HG02885 (cell line): Measurements from ENCODE around the gene ZG16B.
A peak's percentile ranks its signal among the peaks of the same experiment; 100 is the strongest.

Source experiments
- ATAC-seq: cut with Tn5 transposase; IDR thresholded peaks from one replicate; pipeline ENCODE4 v1.9.1; 2021; ENCODE audit warnings: mild to moderate bottlenecking; ENCODE audit not compliant: unreplicated experiment, poor library complexity

ZG16B gene

GRCh38 chr16:2859686-2860265, 29.7 kb downstream of the ZG16B start:
- no peak for ATAC-seq

- ATAC-seq, result no peak
These were observed 30.9 kb downstream of the ZG16B start for GRCh38 chr16:2860826-2861567.

GRCh38 chr16:2865651-2866050, 35.5 kb downstream of the ZG16B start:
- ATAC-seq, result no peak

DNA sequence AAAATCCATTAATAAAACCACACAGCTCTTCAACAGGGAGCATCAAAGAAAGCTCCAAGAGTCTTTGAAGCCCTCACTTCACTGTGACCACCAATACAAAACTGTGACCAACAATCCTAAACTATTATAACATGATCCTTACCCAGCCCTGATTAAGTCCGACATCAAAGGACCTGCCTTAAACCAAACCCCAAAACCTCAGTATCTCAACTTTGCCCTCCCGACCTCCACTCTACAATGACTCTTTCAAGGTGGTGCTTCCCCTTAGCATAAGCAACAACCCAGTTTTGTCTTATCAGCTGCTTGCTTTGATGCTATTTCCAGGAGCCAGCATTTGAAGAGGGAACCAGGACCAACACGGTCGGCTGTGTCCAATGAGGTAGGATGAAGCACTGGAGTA, 36.3 kb downstream of the ZG16B start:
- ATAC-seq, result no peak

DNA sequence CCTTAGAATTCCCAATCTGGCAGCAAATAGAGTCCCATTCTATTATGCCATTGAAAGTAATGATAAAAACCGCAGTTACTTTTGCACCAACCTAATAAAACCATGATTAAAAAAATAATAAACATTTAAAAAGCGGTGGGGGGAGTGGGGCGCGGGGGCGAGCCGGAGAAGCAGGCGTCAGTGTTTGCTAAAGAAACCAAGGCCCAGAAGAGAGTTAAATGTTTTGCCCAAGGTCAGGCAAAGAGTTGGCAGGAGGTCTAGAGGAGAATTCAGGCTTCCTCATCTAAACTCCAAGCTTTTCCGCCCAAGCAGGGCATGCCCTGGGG, 37.5 kb downstream of the ZG16B start:
- no peak for ATAC-seq

- ATAC-seq, result peak; percentile 89
These were observed 38.1 kb downstream of the ZG16B start for GRCh38 chr16:2867987-2868789.

- no peak for ATAC-seq
These were observed 41.8 kb downstream of the ZG16B start for GRCh38 chr16:2871926-2872325.

- no peak for ATAC-seq
These were observed 44.2 kb downstream of the ZG16B start for GRCh38 chr16:2874032-2874911.

DNA sequence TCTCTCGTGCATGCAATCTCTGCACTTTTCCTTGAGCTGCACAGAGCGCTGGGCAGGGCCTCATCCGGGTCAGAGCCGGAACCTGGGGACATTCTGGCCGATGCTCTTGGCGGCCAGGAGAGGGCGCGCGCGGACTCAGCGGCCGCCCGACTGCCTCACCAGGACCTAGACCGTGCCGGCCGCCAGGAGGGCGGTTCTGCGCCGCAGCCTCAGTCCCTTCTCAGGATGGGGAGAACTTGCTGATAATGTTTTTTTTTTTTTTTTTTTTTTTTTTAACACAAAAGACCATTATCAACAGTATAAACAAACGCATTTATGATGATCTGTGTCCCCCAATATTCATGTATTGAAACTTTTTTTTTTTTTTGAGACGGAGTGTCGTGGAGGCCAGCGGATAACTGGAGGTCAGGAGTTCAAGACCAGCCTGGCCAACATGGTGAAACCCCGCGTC, 44.8 kb downstream of the ZG16B start:
- ATAC-seq, result peak; percentile 65

DNA sequence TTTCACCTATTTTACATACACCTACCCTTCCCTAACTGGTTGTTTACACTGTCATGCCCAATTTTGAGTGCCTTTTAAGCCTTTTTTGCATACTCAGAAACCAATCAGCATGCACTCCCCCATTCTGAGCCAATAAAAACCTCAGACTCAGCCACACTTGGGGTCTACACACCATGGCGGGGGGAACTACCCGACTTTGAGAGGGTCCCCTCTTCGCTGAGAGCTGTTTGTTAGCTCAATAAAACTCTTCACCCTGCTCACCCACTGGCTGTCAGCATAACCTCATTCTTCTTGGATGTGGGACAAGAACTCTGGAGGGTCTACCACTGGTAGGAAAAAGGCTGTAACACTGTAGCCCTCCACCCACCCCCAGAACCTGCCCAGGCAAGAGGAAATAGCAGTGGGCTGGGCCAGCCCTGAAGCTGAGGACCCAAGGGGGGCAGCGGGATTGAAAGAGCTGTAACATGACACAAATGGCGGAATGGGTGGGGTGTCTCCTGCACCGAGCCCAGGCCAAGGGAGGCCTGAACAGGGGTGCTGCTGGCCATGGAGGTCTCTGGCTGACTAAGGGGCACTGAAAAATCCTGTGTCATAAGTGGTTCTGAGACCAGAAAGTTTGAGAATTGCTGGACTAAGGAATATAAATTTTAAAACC, 49.9 kb downstream of the ZG16B start:
- no peak for ATAC-seq
